GM13976 (cell line): ENCODE measurements around the gene VPS37B.

Source experiments
- DNase-seq: peaks from one replicate; pipeline ENCODE4 v3.0.0; 2012; ENCODE audit warnings: low spot score
- in situ Hi-C: fragments of 300-500 bp; cut with MboI; formaldehyde crosslinking; loops from one replicate; pipeline ENCODE4 v1.12.0; 2022; ENCODE audit warnings: low sequenced_read_pairs, mixed read lengths, inconsistent platforms; ENCODE audit not compliant: unreplicated experiment
- TF ChIP-seq, protein P1 (sequence below): IDR thresholded peaks from 2 replicates; pipeline ENCODE4 v1.5.1; 2012; ENCODE audit warnings: borderline replicate concordance, mild to moderate bottlenecking; ENCODE audit not compliant: insufficient read depth; ENCODE audit errors: extremely low read depth, missing control alignments, control extremely low read depth

VPS37B gene

DNA sequence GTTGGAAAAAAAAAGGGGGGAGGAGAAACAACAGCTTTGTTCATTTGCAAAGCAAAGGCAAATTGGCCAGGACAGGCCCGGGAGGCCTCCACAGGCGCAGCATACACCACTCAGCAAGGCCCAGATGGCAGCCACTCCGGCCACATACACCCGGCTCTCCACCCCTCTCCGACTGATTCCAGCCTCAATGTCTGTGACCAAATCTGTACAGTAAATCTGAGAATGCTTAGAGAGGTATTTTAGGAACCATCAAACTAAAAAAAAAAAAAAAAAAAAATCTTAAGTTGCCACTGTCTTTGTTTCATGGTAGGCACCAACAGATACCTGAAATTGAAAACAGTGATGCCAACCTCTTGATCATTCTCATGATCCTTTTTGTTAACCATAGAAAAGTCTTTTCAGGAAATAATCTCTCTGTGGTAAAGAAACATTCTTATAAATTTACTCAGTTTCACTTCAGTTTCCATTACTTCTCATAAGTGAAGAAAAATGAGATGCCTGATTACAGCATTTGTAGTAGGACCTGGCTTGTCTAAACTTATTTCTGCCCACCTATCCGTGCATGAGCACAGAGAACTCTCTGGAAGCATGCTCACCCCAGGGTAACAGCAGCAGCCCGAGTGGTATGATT, 20.2 kb downstream of the VPS37B start:
- TF ChIP-seq, protein P1, sequence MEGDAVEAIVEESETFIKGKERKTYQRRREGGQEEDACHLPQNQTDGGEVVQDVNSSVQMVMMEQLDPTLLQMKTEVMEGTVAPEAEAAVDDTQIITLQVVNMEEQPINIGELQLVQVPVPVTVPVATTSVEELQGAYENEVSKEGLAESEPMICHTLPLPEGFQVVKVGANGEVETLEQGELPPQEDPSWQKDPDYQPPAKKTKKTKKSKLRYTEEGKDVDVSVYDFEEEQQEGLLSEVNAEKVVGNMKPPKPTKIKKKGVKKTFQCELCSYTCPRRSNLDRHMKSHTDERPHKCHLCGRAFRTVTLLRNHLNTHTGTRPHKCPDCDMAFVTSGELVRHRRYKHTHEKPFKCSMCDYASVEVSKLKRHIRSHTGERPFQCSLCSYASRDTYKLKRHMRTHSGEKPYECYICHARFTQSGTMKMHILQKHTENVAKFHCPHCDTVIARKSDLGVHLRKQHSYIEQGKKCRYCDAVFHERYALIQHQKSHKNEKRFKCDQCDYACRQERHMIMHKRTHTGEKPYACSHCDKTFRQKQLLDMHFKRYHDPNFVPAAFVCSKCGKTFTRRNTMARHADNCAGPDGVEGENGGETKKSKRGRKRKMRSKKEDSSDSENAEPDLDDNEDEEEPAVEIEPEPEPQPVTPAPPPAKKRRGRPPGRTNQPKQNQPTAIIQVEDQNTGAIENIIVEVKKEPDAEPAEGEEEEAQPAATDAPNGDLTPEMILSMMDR, result no peak
- DNase-seq, result peak; percentile 67
- in situ Hi-C loops, result no loop called here

DNA sequence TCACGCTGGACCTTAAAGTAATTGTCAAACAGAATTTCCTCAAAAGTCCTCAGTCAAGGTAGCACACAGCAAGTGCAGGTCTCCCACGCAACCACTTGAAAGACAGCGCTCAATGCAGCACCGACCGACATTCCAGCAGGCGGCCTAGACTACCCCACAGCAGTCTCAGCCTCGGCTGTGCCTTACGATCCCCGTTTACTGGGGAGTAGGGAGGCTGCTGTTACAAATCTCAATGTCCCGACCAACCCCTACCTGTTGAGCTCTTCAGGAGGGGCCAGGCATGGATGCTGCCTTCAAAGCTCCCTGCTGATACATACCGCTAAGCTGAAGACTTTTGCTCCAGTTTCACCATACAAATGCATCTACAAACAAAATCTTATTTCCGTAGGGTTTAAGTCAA, 21.8 kb downstream of the VPS37B start:
- TF ChIP-seq, protein P1, result no peak
- in situ Hi-C loops, result loop anchor here (25.0 kb wide), 1 partner anchor 363 kb away; the partner anchor contains the start of genes MPHOSPH9 and MTRFR
- DNase-seq, result no peak

DNA sequence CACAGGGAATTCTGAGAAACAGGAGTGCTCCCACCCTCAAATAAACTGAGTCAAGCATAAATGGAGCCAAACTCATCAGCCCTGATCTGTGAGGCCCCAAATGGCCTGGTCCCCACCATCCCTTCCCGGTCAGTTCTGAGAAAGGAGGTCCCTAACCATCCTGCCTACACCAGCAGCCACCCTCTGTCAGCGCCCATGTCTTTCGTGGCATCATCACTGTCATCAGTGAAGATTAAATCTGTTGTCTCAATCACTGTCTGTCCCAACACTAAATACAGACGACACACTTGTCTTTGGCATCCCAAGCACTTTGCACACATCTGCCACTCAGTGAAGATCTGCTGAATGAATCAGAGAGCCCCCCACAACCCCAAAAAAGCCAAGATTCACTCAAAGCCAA, 22.4 kb downstream of the VPS37B start:
- in situ Hi-C loops, result loop anchor here (25.0 kb wide), 1 partner anchor 364 kb away; the partner anchor contains the start of genes MPHOSPH9 and MTRFR
- TF ChIP-seq, protein P1, result no peak
- DNase-seq, result no peak

DNA sequence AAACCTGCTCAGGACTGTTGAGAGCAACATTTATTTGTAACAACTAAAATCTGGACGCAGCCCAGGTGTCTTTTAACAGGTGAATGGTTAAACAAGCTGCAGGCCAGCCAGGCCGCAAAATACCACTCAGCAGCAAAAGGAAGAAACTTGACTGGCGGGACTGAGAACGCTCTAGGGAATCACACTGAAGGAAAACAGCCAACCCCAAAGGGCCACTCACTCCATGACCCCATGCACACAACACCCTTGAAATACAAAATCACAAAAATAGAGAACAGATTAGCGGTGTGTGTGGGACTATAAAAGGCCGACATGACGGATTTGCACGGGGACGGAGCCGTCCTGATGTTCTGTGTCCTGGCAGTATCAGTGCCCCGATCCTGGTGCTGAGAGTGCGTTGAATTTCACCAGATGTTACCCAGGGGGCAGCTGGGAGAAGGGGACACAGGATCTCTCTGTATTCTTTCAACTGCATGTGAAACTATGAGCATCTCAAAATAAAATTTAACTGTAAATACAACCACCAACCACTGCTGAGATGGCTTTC, 23.0 kb downstream of the VPS37B start:
- in situ Hi-C loops, result loop anchor here (25.0 kb wide), 1 partner anchor 364 kb away; the partner anchor contains the start of genes MPHOSPH9 and MTRFR
- TF ChIP-seq, protein P1, result no peak
- no peak for DNase-seq

DNA sequence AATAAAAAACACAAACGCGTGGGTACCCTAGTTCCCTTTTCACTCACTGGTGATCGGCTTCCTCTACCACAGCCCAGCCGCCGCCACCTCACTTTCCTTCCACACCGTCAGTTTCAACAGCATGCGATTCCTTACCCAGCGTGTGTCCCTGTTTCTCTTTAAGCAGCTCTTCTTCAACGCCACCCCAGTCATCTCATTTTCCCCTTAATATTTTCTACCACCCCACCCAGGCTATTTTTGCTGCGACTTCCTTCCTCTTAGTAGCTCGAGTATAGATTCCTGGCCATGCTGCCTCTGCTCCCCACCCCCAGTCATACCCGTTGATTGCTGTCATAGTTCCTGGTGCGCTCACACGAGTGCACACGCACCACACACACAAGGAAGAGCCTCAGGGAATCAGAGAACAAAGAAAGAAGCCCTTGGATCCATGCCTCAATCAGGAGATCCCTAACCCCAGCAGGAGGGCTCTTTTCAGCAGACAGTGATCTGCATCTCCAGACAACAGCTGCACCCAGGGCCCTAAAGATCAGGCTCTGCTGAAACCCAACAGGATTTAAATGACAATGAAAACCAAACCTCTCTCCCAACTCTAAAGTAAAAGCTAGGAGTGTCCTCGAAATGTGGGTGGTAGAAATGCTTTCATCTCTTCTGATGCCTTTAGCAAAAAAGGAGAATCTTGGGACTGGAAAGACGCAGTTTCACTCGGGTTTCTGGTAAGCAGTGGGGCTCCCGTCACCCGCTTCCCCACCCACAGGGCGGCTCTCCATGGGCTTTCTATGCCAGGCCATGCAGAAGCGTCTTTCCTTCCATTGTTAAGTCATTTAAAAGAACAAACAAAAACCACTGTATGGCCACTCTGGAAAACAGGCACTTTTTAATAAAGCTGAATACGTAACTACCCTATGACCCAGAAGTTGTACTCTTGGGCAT, 23.8 kb downstream of the VPS37B start:
- in situ Hi-C loops, result loop anchor here (25.0 kb wide), 1 partner anchor 365 kb away; the partner anchor contains the start of genes MPHOSPH9 and MTRFR
- peak; percentile 68 for DNase-seq
- TF ChIP-seq, protein P1, result no peak
